K562 (cell line): ENCODE measurements around the gene KRT85. TPM values are rescaled to one million over a fixed set of nuclear protein-coding genes. Genes with fewer than 3 reads are reported as not detected.

Source experiments
- ATAC-seq: fragments of 200-7000 bp; cut with Tn5 transposase; 3 replicates; pipeline ENCODE4 v1.9.1; 2020; ENCODE audit warnings: moderate library complexity
- BruUV-seq: library from RNA; stranded (reverse); fragments of 400-500 nt; replicated peaks from 2 replicates; lab custom pipeline; 2021; lab: Mats Ljungman, UMichigan
- CTCF ChIA-PET: fragments of 300-600 bp; formaldehyde crosslinking; extraction: SDS; loops from one replicate; lab custom pipeline; 2021; ENCODE audit warnings: low intra/inter-chr PET ratio; lab: Yijun Ruan, JAX
- POLR2A ChIA-PET: fragments of 300-600, 350-650 bp; sonication (Branson Sonifier 250); formaldehyde crosslinking; extraction: SDS; loops from one replicate; lab custom pipeline; 2021; ENCODE audit warnings: antibody characterized with exemption, inconsistent platforms; lab: Yijun Ruan, JAX
- DNase-seq, 4 experiments: peaks; one replicate each; pipeline versions ENCODE4 v3.0.0 to v3.0.0-alpha.2; 2011 to 2018; ENCODE audit warnings: low spot score in 3 of 4, mixed read lengths in 3 of 4; ENCODE audit errors: extremely low read depth in 1 of 4
- FAIRE-seq: peaks from 2 replicates; lab custom pipeline; 2011; peaks lifted over from hg19 to GRCh38; lab: Jason Lieb, UNC
- H2AFZ ChIP-seq: 2 replicates; pipeline ENCODE4 v1.6.0; 2011; ENCODE audit warnings: low read depth, low read length, control low read depth, inconsistent platforms
- H3K27ac ChIP-seq: fragments of 200-600 bp; 3 replicates; pipeline ENCODE4 v1.8.0; 2011; ENCODE audit warnings: low read depth, mild to moderate bottlenecking, control low read depth, inconsistent platforms, low read length, moderate library complexity, mixed read lengths; ENCODE audit errors: extremely low read depth
- H3K27me3 ChIP-seq, 2 experiments: fragments of 300-600 bp in 1 of 2; 2 replicates in 1 of 2; 3 replicates in 1 of 2; pipeline versions ENCODE4 v1.6.0 to v1.8.0; 2011; ENCODE audit warnings: inconsistent platforms in 2 of 2, low read length in 2 of 2, mild to moderate bottlenecking in 1 of 2, mixed read lengths in 1 of 2, moderate library complexity in 1 of 2; ENCODE audit not compliant: control insufficient read depth in 2 of 2, insufficient read depth in 2 of 2
- H3K36me3 ChIP-seq: fragments of 300-600 bp; 3 replicates; pipeline ENCODE4 v1.8.0; 2011; ENCODE audit warnings: mild to moderate bottlenecking, low read length, inconsistent platforms; ENCODE audit not compliant: control insufficient read depth, insufficient read depth
- H3K4me1 ChIP-seq, 2 experiments: fragments of 200-600 bp in 1 of 2; replicated peaks in 1 of 2; 2 replicates in 1 of 2; 3 replicates in 1 of 2; pipeline versions ENCODE4 v1.5.1 to v1.8.0; 2011; ENCODE audit warnings: inconsistent platforms in 2 of 2, low read length in 2 of 2, mild to moderate bottlenecking in 1 of 2, mixed read lengths in 1 of 2, moderate library complexity in 1 of 2; ENCODE audit not compliant: control insufficient read depth in 2 of 2, insufficient read depth in 2 of 2
- H3K4me2 ChIP-seq: 2 replicates; pipeline ENCODE4 v1.6.1; 2011; ENCODE audit warnings: low read length, control low read depth, inconsistent platforms, mixed read lengths; ENCODE audit not compliant: insufficient read depth
- H3K4me3 ChIP-seq: fragments of 200-600 bp; sonication (generic), shearing (Covaris generic); 2 replicates; pipeline ENCODE4 v1.5.1; 2016; ENCODE audit warnings: control low read depth, inconsistent platforms
- H3K79me2 ChIP-seq: fragments of 200-600 bp; 3 replicates; pipeline ENCODE4 v1.8.0; 2011; ENCODE audit warnings: low read length, inconsistent platforms; ENCODE audit not compliant: control insufficient read depth, insufficient read depth
- H3K9ac ChIP-seq, 2 experiments: 2 replicates each; pipeline versions ENCODE4 v1.6.0 to v1.6.1; 2011; ENCODE audit warnings: low read depth in 2 of 2, low read length in 2 of 2, control low read depth in 1 of 2, inconsistent platforms in 1 of 2, mild to moderate bottlenecking in 1 of 2, mixed read lengths in 1 of 2; ENCODE audit not compliant: insufficient read depth in 1 of 2
- H3K9me1 ChIP-seq: one replicate; pipeline ENCODE4 v1.6.0; 2011; ENCODE audit warnings: inconsistent platforms, mild to moderate bottlenecking, low read length, moderate library complexity; ENCODE audit not compliant: control insufficient read depth, insufficient read depth
- H3K9me3 ChIP-seq: replicated peaks from 2 replicates; pipeline ENCODE4 v1.5.1; 2011; ENCODE audit warnings: low read depth, low read length, inconsistent platforms; ENCODE audit not compliant: control insufficient read depth, insufficient read depth
- H4K20me1 ChIP-seq: replicated peaks from 2 replicates; pipeline ENCODE4 v1.6.1; 2011; ENCODE audit warnings: low read length, inconsistent platforms, mixed read lengths; ENCODE audit not compliant: control insufficient read depth, insufficient read depth
- AFF1 ChIP-seq, 2 experiments: fragments of 450-650 bp; IDR thresholded peaks; 2 replicates each; pipeline ENCODE4 v1.6.1; 2018; ENCODE audit warnings: mild to moderate bottlenecking in 2 of 2, low read depth in 1 of 2; ENCODE audit not compliant: partially characterized antibody in 2 of 2
- ARID2 ChIP-seq: fragments of 450-650 bp; IDR thresholded peaks from 2 replicates; pipeline ENCODE4 v1.6.1; 2017; ENCODE audit warnings: antibody characterized with exemption, mild to moderate bottlenecking
- DDX20 ChIP-seq: fragments of 450-650 bp; IDR thresholded peaks from 2 replicates; pipeline ENCODE4 v1.6.1; 2016; ENCODE audit warnings: missing genetic modification characterization, low read depth, mild to moderate bottlenecking, missing compliant biosample characterization, moderate library complexity
- HNRNPK ChIP-seq: fragments of 200-400 bp; formaldehyde crosslinking; IDR thresholded peaks from one replicate; pipeline ENCODE4 v1.6.1; 2018; ENCODE audit warnings: mild to moderate bottlenecking, low read depth, low read length; ENCODE audit not compliant: poor library complexity, severe bottlenecking
- HOXB6 ChIP-seq: fragments of 250-450 bp; sonication (Bioruptor Pico); IDR thresholded peaks from 2 replicates; pipeline ENCODE4 v1.5.1; 2022; ENCODE audit warnings: mild to moderate bottlenecking, borderline replicate concordance
- MCM2 ChIP-seq: fragments of 450-650 bp; IDR thresholded peaks from 2 replicates; pipeline ENCODE4 v1.6.1; 2017; ENCODE audit warnings: low read depth, mild to moderate bottlenecking
- POLR2H ChIP-seq: IDR thresholded peaks from 2 replicates; pipeline ENCODE4 v1.6.1; 2016; ENCODE audit warnings: missing genetic modification characterization, low read depth, mild to moderate bottlenecking, control low read depth, missing compliant biosample characterization, moderate library complexity
- POU5F1 ChIP-seq: fragments of 150-350 bp; IDR thresholded peaks from 2 replicates; pipeline ENCODE4 v1.6.1; 2014; ENCODE audit warnings: borderline replicate concordance, low read length, low read depth, mild to moderate bottlenecking; ENCODE audit not compliant: partially characterized antibody
- TEAD2 ChIP-seq: fragments of 450-650 bp; IDR thresholded peaks from 2 replicates; pipeline ENCODE4 v1.6.1; 2016; ENCODE audit warnings: missing genetic modification characterization, control low read depth, missing compliant biosample characterization
- ZBTB17 ChIP-seq: fragments of 450-650 bp; formaldehyde crosslinking; IDR thresholded peaks from 2 replicates; pipeline ENCODE4 v1.4.0; 2020; ENCODE audit warnings: mild to moderate bottlenecking
- ZBTB49 ChIP-seq: sonication (generic); formaldehyde crosslinking; IDR thresholded peaks from 2 replicates; pipeline ENCODE4 v1.8.0; 2022; ENCODE audit warnings: missing genetic modification reagents, mild to moderate bottlenecking, borderline replicate concordance
- ZNF778 ChIP-seq: fragments of 450-650 bp; formaldehyde crosslinking; IDR thresholded peaks from 2 replicates; pipeline ENCODE4 v1.4.0; 2020; ENCODE audit warnings: mild to moderate bottlenecking, moderate library complexity
- WGBS: fragments of 100-300 bp; shearing (Covaris generic); methylation state at CpG from one replicate; pipeline ENCODE4 v1.1.6; 2016; ENCODE audit warnings: low coverage, mixed read lengths; ENCODE audit not compliant: insufficient coverage; ENCODE audit errors: missing lambda C conversion rate; 5-methylcytosine and 5-hydroxymethylcytosine counted together
- in situ Hi-C: fragments of 300-500 bp; cut with MboI; formaldehyde crosslinking; loops from 4 replicates; pipeline ENCODE4 v1.15.0; 2018; ENCODE audit warnings: inconsistent platforms, mixed read lengths
- intact Hi-C: fragments of 100-400 bp; cut with micrococcal nuclease; formaldehyde crosslinking; loops from 2 replicates; pipeline ENCODE4 v1.14.2; 2022
- polyA plus RNA-seq, 8 experiments: library from polyadenylated mRNA; depleted of rRNA in 4 of 8; stranded (reverse) in 5 of 8; unstranded in 3 of 8; fragments of >200 nt; fragmentation: Nextera tagmentation in 2 of 8; fragmentation: Illumina TruSeq in 1 of 8; extraction: Ambion mirVana in 2 of 8; extraction: Trizol in 1 of 8; gene quantifications; 2 replicates each; pipeline versions ENCODE4 v1.2.1 to v1.2.3, GENCODE V29; 2011 to 2014; ENCODE audit warnings: inconsistent platforms in 1 of 8, missing spikeins in 1 of 8
- total RNA-seq, 7 experiments: library from RNA; depleted of rRNA in 6 of 7; stranded (reverse); fragments of >200 nt in 6 of 7; fragmentation: Illumina TruSeq in 2 of 7; extraction: Trizol in 2 of 7; gene quantifications; 2 replicates each; pipeline versions ENCODE4 v1.2.1 to v1.2.3, GENCODE V29; 2011 to 2021; ENCODE audit warnings: low replicate concordance in 1 of 7
- TF ChIP-seq, protein P1 (sequence below): fragments of 450-650 bp; IDR thresholded peaks from 2 replicates; pipeline ENCODE4 v1.6.1; 2014; ENCODE audit warnings: low read depth, mild to moderate bottlenecking, moderate library complexity, borderline replicate concordance

The KRT85 gene
- total and polyA plus RNA-seq, 9 of the 15 experiments (the other 6 are each of a cell fraction or from before 2014, with no cell fraction given): not detected

DNA sequence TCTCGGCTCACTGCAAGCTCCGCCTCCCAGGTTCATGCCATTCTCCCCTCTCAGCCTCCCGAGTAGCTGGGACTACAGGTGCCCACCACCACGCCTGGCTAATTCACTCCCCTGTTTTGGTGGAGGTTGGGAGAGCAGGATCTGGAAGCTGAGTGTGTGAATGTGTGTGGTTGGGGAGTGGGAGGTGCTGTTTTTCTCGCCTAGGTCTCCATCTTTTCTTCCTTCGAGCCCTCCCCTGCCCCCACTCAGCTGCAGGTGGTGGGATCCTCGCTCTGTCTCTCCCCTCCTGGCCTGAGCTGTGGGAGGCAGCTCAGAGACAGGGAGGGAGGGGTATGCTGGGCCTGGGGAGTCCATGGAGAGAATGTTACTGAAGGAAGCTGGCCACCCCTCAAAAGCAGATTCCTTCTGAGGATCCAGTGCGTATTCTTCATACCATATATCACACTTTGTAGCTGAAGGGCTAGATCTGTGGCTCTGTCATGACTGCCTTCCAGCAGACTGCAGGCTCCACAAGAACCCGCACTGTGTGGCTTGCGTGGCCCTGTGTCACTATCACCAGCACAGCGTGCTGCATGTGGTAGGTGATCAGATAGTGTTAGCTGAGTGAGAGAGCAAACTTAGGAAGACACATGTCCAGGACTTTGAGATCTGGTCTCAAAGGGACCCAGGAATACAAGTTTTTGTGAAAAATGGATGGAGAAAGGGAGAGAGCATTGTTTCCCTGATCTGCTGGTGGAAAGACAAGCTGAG lies 48.9 kb downstream of the KRT85 start:
- no peaks in the 10 kb centered on the region for H3K9me3 ChIP-seq
- H3K9ac ChIP-seq: no peak overlapping the region
- no peaks in the 10 kb centered on the region for H3K79me2 ChIP-seq
- BruUV-seq: no TSS peak
- no peak overlapping the region for H3K4me3 ChIP-seq
- no peak for FAIRE-seq
- no peak overlapping the region for H3K27ac ChIP-seq
- H2AFZ ChIP-seq: no peak overlapping the region
- intact Hi-C loops: no loop called here
- ChIA-PET POLR2A (interaction anchor here (0.5 to 0.8 kb wide), 2 partner anchors 8 to 190 kb away, joined by 3 to 4 read pairs; no protein-coding TSS in a partner anchor), CTCF (no interaction called here)
- ATAC-seq: no peak
- 0% methylated on average over 11 of the region's 11 CpGs for WGBS
- H4K20me1 ChIP-seq: peaks cover 4% of the 10 kb centered on the region; the same call in 1 of the 2 replicates
- H3K27me3 ChIP-seq: peaks cover 8 to 77% of the 10 kb centered on the region in 2 experiments; a peak in 4 of 5 replicates
- H3K36me3 ChIP-seq: no peaks in the 10 kb centered on the region
- no peaks in the 10 kb centered on the region for H3K4me1 ChIP-seq
- DNase-seq: no peak
- no peaks in the 10 kb centered on the region for H3K9me1 ChIP-seq
- in situ Hi-C loops: loop anchor here (5.0 kb wide), 1 partner anchor 101 kb away; no protein-coding TSS in a partner anchor
- no peak overlapping the region for H3K4me2 ChIP-seq
- TF ChIP-seq MCM2 (no peak), ZBTB49 (CRISPR knock-in tag) (no peak), AFF1 (IDR thresholded peaks at IDR 0.05; ENCODE audit: low read depth in 1 of 2, partially characterized antibody in 2 of 2) (no peak), DDX20 (tag) (no peak), HOXB6 (CRISPR knock-in tag) (no peak), HNRNPK (no peak), POLR2H (tag) (no peak), ARID2 (no peak), TEAD2 (no peak), ZNF778 (CRISPR knock-in tag) (no peak), POU5F1 (no peak), ZBTB17 (CRISPR knock-in tag) (no peak)
- TF ChIP-seq, protein P1, sequence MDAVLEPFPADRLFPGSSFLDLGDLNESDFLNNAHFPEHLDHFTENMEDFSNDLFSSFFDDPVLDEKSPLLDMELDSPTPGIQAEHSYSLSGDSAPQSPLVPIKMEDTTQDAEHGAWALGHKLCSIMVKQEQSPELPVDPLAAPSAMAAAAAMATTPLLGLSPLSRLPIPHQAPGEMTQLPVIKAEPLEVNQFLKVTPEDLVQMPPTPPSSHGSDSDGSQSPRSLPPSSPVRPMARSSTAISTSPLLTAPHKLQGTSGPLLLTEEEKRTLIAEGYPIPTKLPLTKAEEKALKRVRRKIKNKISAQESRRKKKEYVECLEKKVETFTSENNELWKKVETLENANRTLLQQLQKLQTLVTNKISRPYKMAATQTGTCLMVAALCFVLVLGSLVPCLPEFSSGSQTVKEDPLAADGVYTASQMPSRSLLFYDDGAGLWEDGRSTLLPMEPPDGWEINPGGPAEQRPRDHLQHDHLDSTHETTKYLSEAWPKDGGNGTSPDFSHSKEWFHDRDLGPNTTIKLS: no peak
